ENCODE measurements around the gene ZIC5.

Gene ZIC5

GRCh38 chr13:99975626-99976025 lies 4.1 kb upstream of the ZIC5 start:
- CTCF ChIA-PET: interaction anchor here (1.3 kb wide), 1 partner anchor 9 kb away, joined by 3 read pairs; no protein-coding TSS in a partner anchor
- no peak for DNase-seq (ENCODE audit: extremely low spot score)
- TF ChIP-seq CTCF (IDR thresholded peaks at IDR 0.05; ENCODE audit: control extremely low read depth, extremely low read depth, low read depth, missing control alignments): no peak
- POLR2A ChIA-PET: no interaction called here

GRCh38 chr13:99974939-99975561 lies 3.5 kb upstream of the ZIC5 start:
- TF ChIP-seq CTCF (IDR thresholded peaks at IDR 0.05; ENCODE audit: control extremely low read depth, extremely low read depth, low read depth, missing control alignments): no peak
- ChIA-PET CTCF (interaction anchor here (1.3 to 1.7 kb wide), 3 partner anchors 8 to 539 kb away, joined by 3 to 5 read pairs (median 4); no protein-coding TSS in a partner anchor), POLR2A (no interaction called here)
- DNase-seq (ENCODE audit: extremely low spot score): no peak

GRCh38 chr13:99974296-99974938 lies 2.9 kb upstream of the ZIC5 start:
- CTCF ChIA-PET: interaction anchor here (0.9 to 1.7 kb wide), 5 partner anchors 8 to 540 kb away, joined by 3 to 5 read pairs (median 3); no protein-coding TSS in a partner anchor
- POLR2A ChIA-PET: no interaction called here
- no peak for TF ChIP-seq CTCF (IDR thresholded peaks at IDR 0.05; ENCODE audit: control extremely low read depth, extremely low read depth, low read depth, missing control alignments)
- no peak for DNase-seq (ENCODE audit: extremely low spot score)

- no peak for DNase-seq (ENCODE audit: extremely low spot score)
- ChIA-PET CTCF (interaction anchor here (0.9 to 1.7 kb wide), 4 partner anchors 12 to 541 kb away, joined by 3 to 5 read pairs (median 4); no protein-coding TSS in a partner anchor), POLR2A (no interaction called here)
- TF ChIP-seq CTCF (IDR thresholded peaks at IDR 0.05; ENCODE audit: control extremely low read depth, extremely low read depth, low read depth, missing control alignments): no peak
Observed at GRCh38 chr13:99973808-99974185, 2.2 kb upstream of the ZIC5 start.

GRCh38 chr13:99973163-99973807 lies 1.7 kb upstream of the ZIC5 start:
- DNase-seq (ENCODE audit: extremely low spot score): no peak
- CTCF ChIA-PET: interaction anchor here (0.9 to 1.7 kb wide), 4 partner anchors 11 to 541 kb away, joined by 3 to 5 read pairs (median 4); no protein-coding TSS in a partner anchor
- POLR2A ChIA-PET: no interaction called here
- no peak for TF ChIP-seq CTCF (IDR thresholded peaks at IDR 0.05; ENCODE audit: control extremely low read depth, extremely low read depth, low read depth, missing control alignments)

GRCh38 chr13:99972190-99972731 lies 694 bp upstream of the ZIC5 start:
- POLR2A ChIA-PET: no interaction called here
- DNase-seq (ENCODE audit: extremely low spot score): no peak
- TF ChIP-seq CTCF (IDR thresholded peaks at IDR 0.05; ENCODE audit: control extremely low read depth, extremely low read depth, low read depth, missing control alignments): no peak
- CTCF ChIA-PET: no interaction called here
